ENCODE measurements around the gene PAXIP1.

DNA sequence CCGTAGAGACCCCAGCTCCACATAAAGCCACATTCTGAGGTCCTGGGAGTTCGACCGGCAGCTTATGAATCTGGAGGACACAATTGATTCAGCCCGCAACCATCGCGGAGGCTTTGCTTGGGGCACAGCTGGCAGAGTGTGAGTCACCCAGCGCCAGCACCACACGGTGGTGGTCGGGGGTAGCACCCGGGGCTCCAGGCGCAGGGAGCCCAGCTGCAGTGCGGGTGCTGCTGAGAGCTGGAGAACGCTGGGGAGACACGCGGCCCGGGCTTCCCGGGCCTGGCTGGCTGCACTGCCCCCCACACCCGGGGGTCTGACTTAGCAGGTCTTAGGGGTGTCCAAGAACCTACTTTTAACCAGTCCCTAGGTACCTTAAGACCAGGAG, 87.9 kb downstream of the PAXIP1 start:
- TF ChIP-seq, protein P1, sequence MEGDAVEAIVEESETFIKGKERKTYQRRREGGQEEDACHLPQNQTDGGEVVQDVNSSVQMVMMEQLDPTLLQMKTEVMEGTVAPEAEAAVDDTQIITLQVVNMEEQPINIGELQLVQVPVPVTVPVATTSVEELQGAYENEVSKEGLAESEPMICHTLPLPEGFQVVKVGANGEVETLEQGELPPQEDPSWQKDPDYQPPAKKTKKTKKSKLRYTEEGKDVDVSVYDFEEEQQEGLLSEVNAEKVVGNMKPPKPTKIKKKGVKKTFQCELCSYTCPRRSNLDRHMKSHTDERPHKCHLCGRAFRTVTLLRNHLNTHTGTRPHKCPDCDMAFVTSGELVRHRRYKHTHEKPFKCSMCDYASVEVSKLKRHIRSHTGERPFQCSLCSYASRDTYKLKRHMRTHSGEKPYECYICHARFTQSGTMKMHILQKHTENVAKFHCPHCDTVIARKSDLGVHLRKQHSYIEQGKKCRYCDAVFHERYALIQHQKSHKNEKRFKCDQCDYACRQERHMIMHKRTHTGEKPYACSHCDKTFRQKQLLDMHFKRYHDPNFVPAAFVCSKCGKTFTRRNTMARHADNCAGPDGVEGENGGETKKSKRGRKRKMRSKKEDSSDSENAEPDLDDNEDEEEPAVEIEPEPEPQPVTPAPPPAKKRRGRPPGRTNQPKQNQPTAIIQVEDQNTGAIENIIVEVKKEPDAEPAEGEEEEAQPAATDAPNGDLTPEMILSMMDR (IDR thresholded peaks at IDR 0.05) = no peak
- TF ChIP-seq POLR2A (IDR thresholded peaks at IDR 0.05) = no peak

Measured in heart left ventricle (tissue), 13 donors.